H1 (cell line): ENCODE data around the gene LIPA. TPM values are rescaled to one million over a fixed set of nuclear protein-coding genes. Genes with fewer than 3 reads are reported as not detected.

ENCODE experiments used
- CTCF ChIA-PET: fragments of 300-600 bp; sonication (Branson Sonifier 250); formaldehyde crosslinking; loops from one replicate; lab custom pipeline; 2021; ENCODE audit not compliant: partially characterized antibody; lab: Charles Lee
- POLR2A ChIA-PET: fragments of 300-600 bp; sonication (Branson Sonifier 250); formaldehyde crosslinking; loops from one replicate; lab custom pipeline; 2021; ENCODE audit warnings: inconsistent platforms; ENCODE audit not compliant: partially characterized antibody; lab: Charles Lee
- DNase-seq, 2 experiments: peaks; one replicate each; pipeline versions ENCODE4 v3.0.0 to v3.0.0-alpha.2; 2010 to 2022; ENCODE audit warnings: low spot score in 2 of 2, low read depth in 1 of 2, mixed read lengths in 1 of 2
- FAIRE-seq: peaks from 2 replicates; lab custom pipeline; 2011; peaks lifted over from hg19 to GRCh38; lab: Jason Lieb, UNC
- H2AFZ ChIP-seq: 2 replicates; pipeline ENCODE4 v1.8.1; 2012; ENCODE audit warnings: low read length, inconsistent platforms
- H2AK5ac ChIP-seq: 2 replicates; pipeline ENCODE4 v1.6.1; 2013; ENCODE audit warnings: low read depth, low read length
- H2BK120ac ChIP-seq: replicated peaks from 2 replicates; pipeline ENCODE3; 2013; ENCODE audit warnings: low read depth, low read length, inconsistent platforms
- H2BK12ac ChIP-seq: 2 replicates; pipeline ENCODE4 v1.6.1; 2013; ENCODE audit warnings: low read depth, low read length
- H2BK15ac ChIP-seq: 2 replicates; pipeline ENCODE4 v1.6.1; 2013; ENCODE audit warnings: low read length
- H2BK20ac ChIP-seq: 2 replicates; pipeline ENCODE4 v1.6.1; 2013; ENCODE audit warnings: low read length
- H2BK5ac ChIP-seq: 2 replicates; pipeline ENCODE4 v1.6.1; 2013; ENCODE audit warnings: low read depth, low read length
- H3K14ac ChIP-seq: 2 replicates; pipeline ENCODE4 v1.6.1; 2013; ENCODE audit warnings: inconsistent platforms; ENCODE audit not compliant: insufficient read length
- H3K18ac ChIP-seq: 2 replicates; pipeline ENCODE4 v1.6.1; 2013; ENCODE audit warnings: low read length; ENCODE audit errors: extremely low read depth
- H3K23ac ChIP-seq: 2 replicates; pipeline ENCODE4 v1.6.1; 2013; ENCODE audit warnings: inconsistent platforms; ENCODE audit not compliant: insufficient read length
- H3K23me2 ChIP-seq: 2 replicates; pipeline ENCODE4 v1.6.1; 2013; ENCODE audit warnings: low read depth, low read length
- H3K27ac ChIP-seq: 2 replicates; pipeline ENCODE4 v1.6.1; 2011; ENCODE audit warnings: low read depth, low read length, inconsistent platforms
- H3K27me3 ChIP-seq, 4 experiments: replicated peaks in 1 of 4; 1 replicate in 1 of 4; 2 replicates in 3 of 4; pipeline versions ENCODE4 v1.6.1 to v1.8.1; 2011 to 2013; ENCODE audit warnings: low read length in 3 of 4, mild to moderate bottlenecking in 3 of 4, inconsistent platforms in 2 of 4, mixed read lengths in 2 of 4, moderate library complexity in 1 of 4; ENCODE audit not compliant: control insufficient read depth in 3 of 4, insufficient read depth in 3 of 4; ENCODE audit errors: extremely low read depth in 1 of 4
- H3K36me3 ChIP-seq, 4 experiments: 2 replicates each; pipeline versions ENCODE4 v1.6.1 to v1.8.1; 2011 to 2013; ENCODE audit warnings: mild to moderate bottlenecking in 4 of 4, low read length in 3 of 4, moderate library complexity in 2 of 4, control low read depth in 1 of 4, inconsistent platforms in 1 of 4; ENCODE audit not compliant: insufficient read depth in 4 of 4, control insufficient read depth in 2 of 4
- H3K4ac ChIP-seq: replicated peaks from 2 replicates; pipeline ENCODE3; 2013; ENCODE audit warnings: low read length, low read depth, mixed read lengths, inconsistent platforms; ENCODE audit not compliant: insufficient read length
- H3K4me1 ChIP-seq, 4 experiments: replicated peaks in 1 of 4; 1 replicate in 1 of 4; 2 replicates in 3 of 4; pipeline versions ENCODE4 v1.6.1 to v1.8.1; 2011 to 2013; ENCODE audit warnings: low read length in 3 of 4, inconsistent platforms in 2 of 4, mixed read lengths in 1 of 4; ENCODE audit not compliant: insufficient read depth in 4 of 4, control insufficient read depth in 3 of 4
- H3K4me2 ChIP-seq, 2 experiments: 2 replicates each; pipeline versions ENCODE4 v1.6.1 to v1.8.1; 2011 to 2013; ENCODE audit warnings: low read depth in 2 of 2, low read length in 2 of 2, control low read depth in 1 of 2, inconsistent platforms in 1 of 2, mild to moderate bottlenecking in 1 of 2; ENCODE audit not compliant: insufficient read depth in 1 of 2
- H3K4me3 ChIP-seq, 4 experiments: fragments of 200-600, 300-600 bp in 1 of 4; sonication (generic), shearing (Covaris generic), sonication (Bioruptor Twin) in 1 of 4; 2 replicates each; pipeline versions ENCODE4 v1.5.1 to v1.8.1; 2011 to 2016; ENCODE audit warnings: low read length in 4 of 4, low read depth in 3 of 4, control low read depth in 2 of 4, inconsistent platforms in 2 of 4, mild to moderate bottlenecking in 2 of 4, mixed read lengths in 1 of 4, moderate library complexity in 1 of 4; ENCODE audit not compliant: insufficient read depth in 2 of 4; ENCODE audit errors: extremely low read depth in 1 of 4
- H3K56ac ChIP-seq: replicated peaks from 2 replicates; pipeline ENCODE3; 2013; ENCODE audit warnings: low read depth, mild to moderate bottlenecking, mixed read lengths, low read length, inconsistent platforms; ENCODE audit not compliant: insufficient read length
- H3K79me1 ChIP-seq: 2 replicates; pipeline ENCODE4 v1.6.1; 2013; ENCODE audit warnings: low read depth, low read length, control low read depth
- H3K79me2 ChIP-seq, 2 experiments: 2 replicates each; pipeline versions ENCODE4 v1.6.1 to v1.8.1; 2012 to 2013; ENCODE audit warnings: low read length in 2 of 2, mild to moderate bottlenecking in 2 of 2, inconsistent platforms in 1 of 2; ENCODE audit not compliant: insufficient read depth in 2 of 2, control insufficient read depth in 1 of 2
- H3K9ac ChIP-seq, 4 experiments: replicated peaks in 1 of 4; 1 replicate in 1 of 4; 2 replicates in 3 of 4; pipeline versions ENCODE4 v1.6.1 to v1.8.1; 2011 to 2013; ENCODE audit warnings: low read depth in 3 of 4, low read length in 3 of 4, control low read depth in 2 of 4, mild to moderate bottlenecking in 2 of 4, moderate library complexity in 2 of 4, inconsistent platforms in 1 of 4; ENCODE audit errors: extremely low read depth in 1 of 4
- H3K9me3 ChIP-seq, 2 experiments: 2 replicates each; pipeline versions ENCODE4 v1.6.1 to v1.8.1; 2012 to 2013; ENCODE audit warnings: mild to moderate bottlenecking in 2 of 2, moderate library complexity in 2 of 2, control low read depth in 1 of 2, inconsistent platforms in 1 of 2, low read depth in 1 of 2, low read length in 1 of 2, mixed read lengths in 1 of 2; ENCODE audit not compliant: insufficient read depth in 2 of 2
- H4K20me1 ChIP-seq, 2 experiments: replicated peaks in 1 of 2; 2 replicates each; pipeline versions ENCODE3 to v1.8.1; 2011 to 2013; ENCODE audit warnings: inconsistent platforms in 2 of 2, low read length in 2 of 2, mild to moderate bottlenecking in 1 of 2; ENCODE audit not compliant: insufficient read depth in 2 of 2, control insufficient read depth in 1 of 2
- H4K5ac ChIP-seq: 2 replicates; pipeline ENCODE4 v1.6.1; 2013; ENCODE audit warnings: low read length, low read depth, mixed read lengths, inconsistent platforms; ENCODE audit not compliant: insufficient read length
- H4K8ac ChIP-seq: 2 replicates; pipeline ENCODE4 v1.8.0; 2013; ENCODE audit warnings: mild to moderate bottlenecking, moderate library complexity, low read length, inconsistent platforms; ENCODE audit not compliant: insufficient read depth; ENCODE audit errors: extremely low read depth
- H4K91ac ChIP-seq: replicated peaks from 2 replicates; pipeline ENCODE3; 2013; ENCODE audit warnings: low read length, mixed read lengths, inconsistent platforms; ENCODE audit not compliant: insufficient read length
- ASH2L ChIP-seq: fragments of 200-600, 300-600 bp; sonication (generic); IDR thresholded peaks from one replicate; pipeline ENCODE4 v1.7.1; 2017; ENCODE audit warnings: low read length
- BCL11A ChIP-seq, 2 experiments: IDR thresholded peaks; one replicate each; pipeline ENCODE4 v1.6.1; 2011; ENCODE audit warnings: low read depth in 2 of 2, low read length in 2 of 2, mild to moderate bottlenecking in 2 of 2
- CBX5 ChIP-seq: fragments of 300-800, 300-1000 bp; sonication (generic); IDR thresholded peaks from 2 replicates; pipeline ENCODE4 v1.7.1; 2016; ENCODE audit warnings: antibody characterized with exemption, low read length, low read depth
- CHD1 ChIP-seq: IDR thresholded peaks from 2 replicates; pipeline ENCODE4 v1.6.1; 2012; ENCODE audit warnings: low read depth, low read length, improper control_type of control experiment
- EP300 ChIP-seq, 2 experiments: IDR thresholded peaks; 1 replicate in 1 of 2; 2 replicates in 1 of 2; pipeline ENCODE4 v1.6.1; 2011 to 2012; ENCODE audit warnings: low read depth in 2 of 2, low read length in 2 of 2, mild to moderate bottlenecking in 2 of 2, borderline replicate concordance in 1 of 2, inconsistent platforms in 1 of 2, moderate library complexity in 1 of 2
- KDM1A ChIP-seq: fragments of 200-600, 300-600 bp; sonication (generic); IDR thresholded peaks from 2 replicates; pipeline ENCODE4 v1.7.1; 2016; ENCODE audit warnings: mild to moderate bottlenecking, low read length, borderline replicate concordance
- MAFK ChIP-seq: IDR thresholded peaks from 2 replicates; pipeline ENCODE4 v1.6.1; 2012; ENCODE audit warnings: low read depth, mild to moderate bottlenecking, improper control_type of control experiment, low read length
- RBBP5 ChIP-seq: IDR thresholded peaks from 2 replicates; pipeline ENCODE4 v1.7.1; 2012; ENCODE audit warnings: low read depth, mild to moderate bottlenecking, inconsistent platforms, low read length, moderate library complexity, borderline replicate concordance
- RFX5 ChIP-seq: IDR thresholded peaks from 2 replicates; pipeline ENCODE4 v1.6.1; 2011; ENCODE audit warnings: low read depth, low read length, improper control_type of control experiment, borderline replicate concordance
- SIN3A ChIP-seq, 2 experiments: IDR thresholded peaks in 1 of 2; conservative IDR thresholded peaks in 1 of 2; 2 replicates each; pipeline ENCODE4 v1.6.1; 2011 to 2012; ENCODE audit warnings: low read length in 2 of 2, improper control_type of control experiment in 1 of 2, low read depth in 1 of 2, mild to moderate bottlenecking in 1 of 2
- SIRT6 ChIP-seq: IDR thresholded peaks from one replicate; pipeline ENCODE4 v1.7.1; 2012; ENCODE audit warnings: low read length, inconsistent platforms
- TBP ChIP-seq: IDR thresholded peaks from 2 replicates; pipeline ENCODE4 v1.6.1; 2011; ENCODE audit warnings: low read depth, low read length, improper control_type of control experiment
- TEAD4 ChIP-seq: IDR thresholded peaks from 2 replicates; pipeline ENCODE4 v1.6.1; 2012; ENCODE audit warnings: low read depth, low read length, inconsistent platforms, mixed read lengths
- WGBS, 2 experiments: shearing (Covaris generic) in 1 of 2; methylation state at CpG; one replicate each; pipeline versions ENCODE4 v1.1.6 to v1.1.7; 2013 to 2015; ENCODE audit warnings: low lambda C conversion rate in 2 of 2, mixed read lengths in 2 of 2, inconsistent platforms in 1 of 2, low coverage in 1 of 2, missing lambda C conversion rate in 1 of 2; ENCODE audit not compliant: insufficient replicate concordance in 2 of 2, insufficient coverage in 1 of 2, insufficient read length in 1 of 2; ENCODE audit errors: extremely low coverage in 1 of 2, missing lambda C conversion rate in 1 of 2; 5-methylcytosine and 5-hydroxymethylcytosine counted together
- polyA plus RNA-seq, 7 experiments: library from polyadenylated mRNA; depleted of rRNA in 3 of 7; stranded (reverse) in 5 of 7; unstranded in 2 of 7; fragments of >200 nt in 5 of 7; fragments of 200-250 nt in 2 of 7; gene quantifications; 1 replicate in 5 of 7; 2 replicates in 1 of 7; 4 replicates in 1 of 7; pipeline versions ENCODE4 v1.2.1 to v1.2.3, GENCODE V29; 2011 to 2013; ENCODE audit warnings: missing spikeins in 2 of 7, mixed read lengths in 2 of 7
- total RNA-seq: library from RNA; stranded (reverse); fragmentation: NEBNext Ultra II Directional; extraction: Animal tissue kit (Norgen Biotek cat#: 25700); gene quantifications from 2 replicates; pipeline ENCODE4 v1.2.1, GENCODE V29; 2021
- TF ChIP-seq, protein P1 (sequence below): IDR thresholded peaks from 2 replicates; pipeline ENCODE4 v1.6.1; 2011; ENCODE audit warnings: low read length, improper control_type of control experiment

LIPA gene
- total and polyA plus RNA-seq, 2 of the 8 experiments (the other 6 are each of a cell fraction or from before 2014, with no cell fraction given), result 18.1 to 32.4 TPM

DNA sequence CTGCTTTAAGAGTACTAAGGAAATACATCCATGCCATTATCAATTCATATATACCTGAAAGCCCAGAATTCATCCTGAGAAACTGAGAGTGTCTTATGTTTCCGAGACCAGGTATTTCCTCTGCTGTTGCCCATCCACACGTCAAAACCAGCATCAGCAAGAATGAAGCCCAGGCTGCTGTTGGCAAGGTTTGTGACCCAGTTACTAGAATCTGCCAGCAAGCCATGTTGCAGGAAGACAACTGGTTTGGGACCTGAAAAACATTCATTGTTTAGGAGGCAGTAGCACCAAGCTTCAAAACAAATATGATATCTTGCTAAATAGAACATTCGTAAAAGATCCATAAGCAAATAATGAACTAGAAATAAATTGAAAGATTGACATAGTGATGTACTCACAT, 23.4 kb downstream of the LIPA start:
- Histone ChIP-seq H2BK12ac (no peak overlapping the region), H2BK5ac (no peak overlapping the region), H3K4me1 (no peaks in the 10 kb centered on the region), H3K9ac (no peak overlapping the region), H4K5ac (no peak overlapping the region), H4K91ac (no peak overlapping the region), H4K8ac (no peak overlapping the region), H3K27me3 (no peaks in the 10 kb centered on the region), H4K20me1 (no peaks in the 10 kb centered on the region), H2AK5ac (no peak overlapping the region), H2BK120ac (no peak overlapping the region), H3K27ac (no peak overlapping the region), H3K79me1 (no peaks in the 10 kb centered on the region), H3K23ac (no peak overlapping the region), H2BK20ac (no peak overlapping the region), H2AFZ (no peak overlapping the region), H3K56ac (no peak overlapping the region), H3K23me2 (no peaks in the 10 kb centered on the region), H3K4me3 (no peak overlapping the region), H3K14ac (no peak overlapping the region), H3K36me3 (peaks cover 0 to 3% (median under 1%) of the 10 kb centered on the region in 4 experiments; a peak in 2 of 8 replicates), H3K4ac (no peak overlapping the region), H3K9me3 (peaks cover 5 to 12% of the 10 kb centered on the region in 2 experiments; a peak in 2 of 4 replicates), H2BK15ac (no peak overlapping the region), H3K4me2 (no peak overlapping the region), H3K18ac (no peak overlapping the region), H3K79me2 (no peaks in the 10 kb centered on the region)
- 98% methylated on average over 3 of the region's 3 CpGs; no CpG with 5 or more reads in 1 of the 2 experiments for WGBS, 2 experiments
- DNase-seq (no peak), FAIRE-seq (no peak)
- CTCF ChIA-PET, result interaction anchor here (0.6 kb wide), 1 partner anchor 455 kb away, joined by 3 read pairs; no protein-coding TSS in a partner anchor
- POLR2A ChIA-PET, result no interaction called here
- TF ChIP-seq MAFK (no peak), SIN3A (conservative IDR thresholded peaks at IDR 0.05 in 1 of 2, IDR thresholded peaks at IDR 0.05 in 1 of 2; ENCODE audit: low read depth in 1 of 2, low read length in 2 of 2) (no peak), EP300 (IDR thresholded peaks at IDR 0.05; ENCODE audit: borderline replicate concordance in 1 of 2, low read depth in 2 of 2, low read length in 2 of 2) (no peak), ASH2L (no peak), TBP (no peak), CHD1 (no peak), KDM1A (no peak), CBX5 (no peak), TEAD4 (no peak), RFX5 (no peak), BCL11A (IDR thresholded peaks at IDR 0.05; ENCODE audit: low read depth in 2 of 2, low read length in 2 of 2) (no peak), RBBP5 (no peak), SIRT6 (no peak)
- TF ChIP-seq, protein P1, sequence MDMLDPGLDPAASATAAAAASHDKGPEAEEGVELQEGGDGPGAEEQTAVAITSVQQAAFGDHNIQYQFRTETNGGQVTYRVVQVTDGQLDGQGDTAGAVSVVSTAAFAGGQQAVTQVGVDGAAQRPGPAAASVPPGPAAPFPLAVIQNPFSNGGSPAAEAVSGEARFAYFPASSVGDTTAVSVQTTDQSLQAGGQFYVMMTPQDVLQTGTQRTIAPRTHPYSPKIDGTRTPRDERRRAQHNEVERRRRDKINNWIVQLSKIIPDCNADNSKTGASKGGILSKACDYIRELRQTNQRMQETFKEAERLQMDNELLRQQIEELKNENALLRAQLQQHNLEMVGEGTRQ, result no peak
